GM19395 (cell line): ENCODE results near the gene TTC9B.

Source experiments
- ATAC-seq: cut with Tn5 transposase; IDR thresholded peaks from one replicate; pipeline ENCODE4 v1.9.1; 2021; ENCODE audit warnings: mild to moderate bottlenecking, moderate library complexity; ENCODE audit not compliant: unreplicated experiment

The TTC9B gene

GRCh38 chr19:40217934-40218890, at the start of gene TTC9B:
TSS of gene TTC9B (minus strand) at chr19:40218384. CDS start at chr19:40218381, 3 bp downstream.
- ATAC-seq: no peak

GRCh38 chr19:40267601-40267997, 49.4 kb upstream of the TTC9B start:
- ATAC-seq: no peak

GRCh38 chr19:40266912-40267600, 48.9 kb upstream of the TTC9B start:
- ATAC-seq: no peak

- ATAC-seq: no peak
Measured at GRCh38 chr19:40266119-40266518, 47.9 kb upstream of the TTC9B start.

- ATAC-seq: no peak
Measured at GRCh38 chr19:40265763-40266099, 47.5 kb upstream of the TTC9B start.

GRCh38 chr19:40265055-40265762, 47.0 kb upstream of the TTC9B start:
- ATAC-seq: no peak

- no peak for ATAC-seq
Measured at GRCh38 chr19:40264314-40265054, 46.3 kb upstream of the TTC9B start.

- no peak for ATAC-seq
Measured at GRCh38 chr19:40263440-40264313, 45.5 kb upstream of the TTC9B start.

- no peak for ATAC-seq
Measured at GRCh38 chr19:40262422-40262821, 44.2 kb upstream of the TTC9B start.

GRCh38 chr19:40261631-40262030, 43.4 kb upstream of the TTC9B start:
- no peak for ATAC-seq

- no peak for ATAC-seq
Measured at GRCh38 chr19:40257096-40257517, 38.9 kb upstream of the TTC9B start.

GRCh38 chr19:40256512-40256911, 38.3 kb upstream of the TTC9B start:
- ATAC-seq: no peak

- ATAC-seq: no peak
Measured at GRCh38 chr19:40255619-40256166, 37.5 kb upstream of the TTC9B start.

- no peak for ATAC-seq
Measured at GRCh38 chr19:40254714-40255418, 36.7 kb upstream of the TTC9B start.

- no peak for ATAC-seq
Measured at GRCh38 chr19:40253611-40254092, 35.5 kb upstream of the TTC9B start.

GRCh38 chr19:40252395-40252794, 34.2 kb upstream of the TTC9B start:
- no peak for ATAC-seq

GRCh38 chr19:40251991-40252390, 33.8 kb upstream of the TTC9B start:
- no peak for ATAC-seq

GRCh38 chr19:40251244-40251643, 33.1 kb upstream of the TTC9B start:
- no peak for ATAC-seq

- no peak for ATAC-seq
Measured at GRCh38 chr19:40249781-40250180, 31.6 kb upstream of the TTC9B start.
